Putamen (tissue), 1 donor: ENCODE data around the gene PROCA1.
"Not testable (repeated sequence)": the region's sequence is repeated elsewhere in the genome, so short reads cannot be mapped to it uniquely, and the experiment has no call there.

Experiments used
- DNase-seq: peaks from one replicate; pipeline ENCODE4 v3.0.0-alpha.2; 2016; ENCODE audit warnings: low spot score

Gene PROCA1

GRCh38 chr17:28667870-28668269, 43.8 kb downstream of the PROCA1 start:
- no peak for DNase-seq

DNA sequence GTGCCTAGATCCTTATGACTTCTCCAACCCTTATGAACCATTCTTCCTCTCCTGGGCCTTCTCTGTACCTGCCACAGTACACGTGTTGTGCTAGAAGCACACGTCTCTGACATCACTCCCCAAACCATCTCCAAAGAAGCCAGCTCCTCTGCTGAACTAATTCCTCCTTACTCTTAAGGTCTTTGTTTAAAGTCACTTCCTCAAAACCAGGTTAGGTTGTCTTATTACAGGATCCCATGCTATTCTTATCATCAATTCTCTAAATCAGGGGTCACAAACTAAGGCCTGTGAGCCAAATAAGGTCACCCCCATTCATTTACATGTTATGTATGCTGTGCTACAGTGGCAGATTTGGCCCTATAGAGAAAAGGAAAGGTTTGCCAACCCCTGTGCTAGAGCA, 45.7 kb downstream of the PROCA1 start:
- DNase-seq, result no peak

- DNase-seq, result no peak
Measured at GRCh38 chr17:28663723-28664122, 48.0 kb downstream of the PROCA1 start.

DNA sequence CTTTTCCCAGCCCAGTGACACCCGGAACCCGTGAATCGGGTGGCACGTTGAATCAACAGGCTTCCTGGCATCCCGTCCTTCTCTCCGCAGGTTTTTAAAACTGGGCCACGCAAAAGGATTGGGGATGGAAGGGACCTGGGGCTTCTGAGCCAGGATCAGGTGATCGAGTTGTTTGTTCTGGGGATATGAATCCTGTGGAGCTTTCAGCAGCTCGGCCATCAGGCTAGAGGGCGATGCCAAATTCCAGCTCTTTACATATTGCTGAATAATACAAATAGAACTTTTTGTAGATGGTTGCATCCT, 49.2 kb downstream of the PROCA1 start:
- no peak for DNase-seq

GRCh38 chr17:28661635-28662526, 49.8 kb downstream of the PROCA1 start, which contains the start of the genes SDF2 and SUPT6H:
TSS of gene SDF2 (minus strand) at chr17:28661906. CDS start at chr17:28661876, 30 bp downstream.
TSS of gene SUPT6H (plus strand) at chr17:28662205. CDS start at chr17:28673402, 11,197 bp downstream.
- peak; percentile 93 for DNase-seq

- not testable (repeated sequence) for DNase-seq
Measured at GRCh38 chr17:28659497-28659881, 52.2 kb downstream of the PROCA1 start.

DNA sequence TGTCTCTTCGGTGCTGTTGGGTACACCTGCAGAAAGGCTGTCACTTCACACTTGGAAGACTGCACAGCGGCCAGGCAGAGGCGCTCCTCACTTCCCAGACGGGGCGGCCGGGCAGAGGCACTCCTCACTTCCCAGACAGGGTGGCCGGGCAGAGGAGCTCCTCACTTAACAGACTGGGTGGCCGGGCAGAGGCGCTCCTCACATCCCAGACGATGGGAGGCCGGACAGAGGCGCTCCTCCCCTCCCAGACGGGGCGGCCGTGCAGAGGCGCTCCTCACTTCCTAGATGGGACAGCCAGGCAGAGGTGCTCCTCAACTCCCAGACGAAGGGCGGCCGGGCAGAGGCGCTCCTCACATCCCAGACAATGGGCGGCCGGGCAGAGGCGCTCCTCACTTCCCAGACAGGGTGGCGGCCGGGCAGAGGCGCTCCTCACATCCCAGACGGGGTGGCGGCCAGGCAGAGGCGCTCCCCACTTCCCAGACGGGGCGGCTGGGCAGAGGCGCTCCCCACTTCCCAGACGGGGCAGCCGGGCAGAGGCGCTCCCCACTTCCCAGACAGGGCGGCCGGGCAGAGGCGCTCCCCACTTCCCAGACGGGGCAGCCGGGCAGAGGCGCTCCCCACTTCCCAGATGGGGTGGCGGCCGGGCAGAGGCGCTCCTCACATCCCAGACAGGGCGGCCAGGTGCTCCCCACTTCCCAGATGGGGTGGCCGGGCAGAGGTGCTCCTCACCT, 52.8 kb downstream of the PROCA1 start:
- not testable (repeated sequence) for DNase-seq

- DNase-seq, result not testable (repeated sequence)
Measured at GRCh38 chr17:28658342-28658741, 53.3 kb downstream of the PROCA1 start.

DNA sequence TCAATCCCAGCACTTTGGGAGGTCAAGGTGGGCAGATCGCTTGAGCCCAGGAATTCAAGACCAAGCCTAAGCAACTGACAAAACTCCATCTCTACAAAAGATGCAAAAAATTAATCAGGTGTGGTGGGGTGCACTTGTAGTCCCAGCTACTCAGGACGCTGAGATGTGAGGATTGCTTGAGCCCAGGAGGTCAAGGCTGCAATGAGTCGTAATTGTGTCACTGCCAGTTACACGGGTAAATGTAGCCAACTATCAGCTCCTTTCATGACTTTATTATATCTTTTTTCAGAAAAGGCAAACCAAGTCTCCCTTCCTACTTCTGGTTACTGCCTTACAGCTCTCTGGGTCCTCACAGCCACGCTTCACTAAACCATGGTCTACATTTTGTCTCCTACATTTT, 53.9 kb downstream of the PROCA1 start:
- DNase-seq, result no peak

DNA sequence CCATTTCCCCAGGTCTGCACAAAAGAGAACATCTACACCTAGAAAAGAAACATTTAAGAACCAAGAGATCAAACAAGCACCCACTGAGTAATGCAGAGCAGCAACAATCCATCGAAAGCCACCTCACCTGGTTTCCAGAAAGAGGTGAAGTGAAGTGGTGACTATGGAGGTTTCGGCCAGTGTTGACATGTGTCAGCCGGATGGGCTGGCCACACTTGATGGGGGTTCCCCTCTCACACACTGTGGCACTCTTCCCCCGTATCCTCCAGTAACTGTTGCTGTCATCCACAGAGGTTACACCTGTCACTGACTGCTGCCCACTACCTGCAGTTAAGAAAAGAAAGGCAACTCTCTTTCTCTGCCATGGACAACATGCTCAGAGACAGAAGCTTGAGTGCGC, 56.5 kb downstream of the PROCA1 start:
- no peak for DNase-seq
